Hepatocyte (in vitro differentiated cells): ENCODE data around the gene ZGRF1. TPM values are rescaled to one million over a fixed set of nuclear protein-coding genes. Genes with fewer than 3 reads are reported as not detected.

Source experiments
- DNase-seq: peaks from one replicate; pipeline ENCODE4 v3.0.0-alpha.2; 2016; ENCODE audit warnings: low spot score
- H2AFZ ChIP-seq: fragments of 200-600 bp; sonication (generic); 2 replicates; pipeline ENCODE4 v1.6.0; 2016; ENCODE audit warnings: antibody characterized with exemption, mild to moderate bottlenecking
- H3K27ac ChIP-seq: fragments of 200-600 bp; sonication (generic); 2 replicates; pipeline ENCODE4 v1.5.1; 2016; ENCODE audit warnings: mild to moderate bottlenecking
- H3K27me3 ChIP-seq: fragments of 200-600 bp; sonication (generic); 2 replicates; pipeline ENCODE4 v1.6.1; 2016
- H3K36me3 ChIP-seq: fragments of 200-600 bp; sonication (generic); replicated peaks from 2 replicates; pipeline ENCODE4 v1.5.1; 2016; ENCODE audit warnings: low read depth; ENCODE audit not compliant: insufficient read depth
- H3K4me1 ChIP-seq: fragments of 200-600 bp; sonication (generic); 2 replicates; pipeline ENCODE4 v1.5.1; 2016; ENCODE audit warnings: mild to moderate bottlenecking, moderate library complexity; ENCODE audit not compliant: insufficient read depth
- H3K4me2 ChIP-seq: fragments of 200-600 bp; sonication (generic); 2 replicates; pipeline ENCODE4 v1.6.0; 2016
- H3K4me3 ChIP-seq: fragments of 200-600 bp; sonication (generic); 2 replicates; pipeline ENCODE4 v1.5.1; 2016; ENCODE audit warnings: mild to moderate bottlenecking
- H3K79me2 ChIP-seq: fragments of 200-600 bp; sonication (generic); 2 replicates; pipeline ENCODE4 v1.6.0; 2017; ENCODE audit warnings: mild to moderate bottlenecking
- H3K9me2 ChIP-seq: fragments of 200-600 bp; sonication (generic); replicated peaks from 2 replicates; pipeline ENCODE4 v1.6.0; 2017; ENCODE audit warnings: mild to moderate bottlenecking; ENCODE audit not compliant: insufficient read depth
- H3K9me3 ChIP-seq: fragments of 200-600 bp; sonication (generic); 2 replicates; pipeline ENCODE4 v1.5.1; 2016; ENCODE audit warnings: low read depth, mild to moderate bottlenecking
- H4K20me1 ChIP-seq: fragments of 200-600 bp; sonication (generic); 2 replicates; pipeline ENCODE4 v1.6.0; 2016; ENCODE audit warnings: mild to moderate bottlenecking; ENCODE audit not compliant: insufficient read depth, poor library complexity, severe bottlenecking
- CTCF ChIP-seq: fragments of 200-600 bp; sonication (generic); IDR thresholded peaks from 2 replicates; pipeline ENCODE4 v1.5.1; 2016; ENCODE audit warnings: antibody characterized with exemption, mild to moderate bottlenecking; ENCODE audit not compliant: poor library complexity
- EZH2 ChIP-seq: fragments of 200-600 bp; sonication (generic); IDR thresholded peaks from 2 replicates; pipeline ENCODE4 v1.6.1; 2016; ENCODE audit warnings: antibody characterized with exemption, mild to moderate bottlenecking, borderline replicate concordance
- EZH2phosphoT487 ChIP-seq: fragments of 200-600 bp; sonication (generic); IDR thresholded peaks from one replicate; pipeline ENCODE4 v1.6.1; 2018; ENCODE audit warnings: antibody characterized with exemption, mild to moderate bottlenecking, low read depth, moderate library complexity; ENCODE audit not compliant: unreplicated experiment, severe bottlenecking
- WGBS: methylation state at CpG from one replicate; pipeline ENCODE4 v1.1.6; 2016; ENCODE audit warnings: low lambda C conversion rate; ENCODE audit errors: missing lambda C conversion rate; 5-methylcytosine and 5-hydroxymethylcytosine counted together
- polyA plus RNA-seq: library from polyadenylated mRNA; unstranded; fragments of >200 nt; fragmentation: Nextera tagmentation; extraction: Ambion mirVana; gene quantifications from 2 replicates; pipeline ENCODE4 v1.2.1, GENCODE V29; 2016
- total RNA-seq: library from RNA; depleted of rRNA; stranded (reverse); fragments of >200 nt; gene quantifications from 2 replicates; pipeline ENCODE4 v1.2.3, GENCODE V29; 2014

ZGRF1 gene
- total and polyA plus RNA-seq, 2 experiments from 2014 or later: 1.2 to 9.9 TPM

- H3K9me3 ChIP-seq: no peaks in the 10 kb centered on the region
- DNase-seq: no peak
- H2AFZ ChIP-seq: no peak overlapping the region
- H3K36me3 ChIP-seq: no peaks in the 10 kb centered on the region
- H3K9me2 ChIP-seq: no peaks in the 10 kb centered on the region
- no peaks in the 10 kb centered on the region for H4K20me1 ChIP-seq
- no peaks in the 10 kb centered on the region for H3K79me2 ChIP-seq
- no peak overlapping the region for H3K4me3 ChIP-seq
- no peak overlapping the region for H3K4me2 ChIP-seq
- H3K27ac ChIP-seq: no peak overlapping the region
- WGBS: 90% methylated on average over 1 of the region's 1 CpG
- TF ChIP-seq EZH2phosphoT487: no peak
- no peak for TF ChIP-seq CTCF
- TF ChIP-seq EZH2: no peak
- H3K27me3 ChIP-seq: no peaks in the 10 kb centered on the region
- H3K4me1 ChIP-seq: no peaks in the 10 kb centered on the region
Measured at GRCh38 chr4:112540695-112541094, 96.0 kb downstream of the ZGRF1 start.

GRCh38 chr4:112536123-112536522 lies 100.6 kb downstream of the ZGRF1 start:
- H3K27ac ChIP-seq: no peak overlapping the region
- no peak for TF ChIP-seq EZH2
- no peak for TF ChIP-seq CTCF
- TF ChIP-seq EZH2phosphoT487: no peak
- DNase-seq: no peak
- 74% methylated on average over 2 of the region's 2 CpGs for WGBS
- H4K20me1 ChIP-seq: no peaks in the 10 kb centered on the region
- no peaks in the 10 kb centered on the region for H3K9me2 ChIP-seq
- H3K79me2 ChIP-seq: no peaks in the 10 kb centered on the region
- H2AFZ ChIP-seq: no peak overlapping the region
- no peak overlapping the region for H3K4me3 ChIP-seq
- no peaks in the 10 kb centered on the region for H3K36me3 ChIP-seq
- no peaks in the 10 kb centered on the region for H3K9me3 ChIP-seq
- H3K27me3 ChIP-seq: no peaks in the 10 kb centered on the region
- no peaks in the 10 kb centered on the region for H3K4me1 ChIP-seq
- H3K4me2 ChIP-seq: no peak overlapping the region

GRCh38 chr4:112532267-112532666 lies 104.4 kb downstream of the ZGRF1 start:
- Histone ChIP-seq H4K20me1 (no peaks in the 10 kb centered on the region), H3K9me3 (no peaks in the 10 kb centered on the region), H3K9me2 (no peaks in the 10 kb centered on the region), H2AFZ (no peak overlapping the region), H3K27ac (no peak overlapping the region), H3K36me3 (no peaks in the 10 kb centered on the region), H3K27me3 (peaks cover 11% of the 10 kb centered on the region), H3K4me3 (no peak overlapping the region), H3K4me2 (no peak overlapping the region), H3K4me1 (no peaks in the 10 kb centered on the region), H3K79me2 (no peaks in the 10 kb centered on the region)
- WGBS: 52% methylated on average over 3 of the region's 3 CpGs
- DNase-seq: no peak
- no peak for TF ChIP-seq CTCF

DNA sequence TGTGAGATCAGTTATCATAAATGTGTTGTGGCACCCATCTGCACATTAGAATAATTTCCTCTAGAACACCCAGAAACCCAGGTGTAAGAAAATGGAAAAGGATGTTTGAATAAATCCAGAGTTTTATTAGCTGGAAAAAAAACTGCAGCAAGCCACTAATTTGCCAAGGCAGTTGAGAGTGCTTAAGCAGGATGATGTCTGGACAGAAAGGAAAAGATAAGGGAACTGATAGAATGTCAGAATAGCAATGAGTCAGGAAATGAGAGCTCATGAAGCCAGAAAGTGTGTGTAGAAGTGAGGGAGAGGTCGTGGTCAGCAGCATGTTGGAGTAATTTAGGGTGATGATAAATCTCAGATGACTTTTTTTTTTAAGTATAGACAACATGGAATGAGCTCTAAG lies 105.6 kb downstream of the ZGRF1 start:
- no peaks in the 10 kb centered on the region for H3K36me3 ChIP-seq
- no peak overlapping the region for H2AFZ ChIP-seq
- no peaks in the 10 kb centered on the region for H3K9me2 ChIP-seq
- H3K27ac ChIP-seq: no peak overlapping the region
- H3K4me1 ChIP-seq: no peaks in the 10 kb centered on the region
- H3K79me2 ChIP-seq: no peaks in the 10 kb centered on the region
- 33% methylated on average over 1 of the region's 1 CpG for WGBS
- no peaks in the 10 kb centered on the region for H3K9me3 ChIP-seq
- H4K20me1 ChIP-seq: no peaks in the 10 kb centered on the region
- no peak overlapping the region for H3K4me3 ChIP-seq
- H3K27me3 ChIP-seq: peaks cover 22% of the 10 kb centered on the region
- H3K4me2 ChIP-seq: no peak overlapping the region
- TF ChIP-seq CTCF (no peak), EZH2phosphoT487 (no peak), EZH2 (no peak)
- DNase-seq: no peak
